ENCODE data around the gene C2orf78.

The C2orf78 gene

DNA sequence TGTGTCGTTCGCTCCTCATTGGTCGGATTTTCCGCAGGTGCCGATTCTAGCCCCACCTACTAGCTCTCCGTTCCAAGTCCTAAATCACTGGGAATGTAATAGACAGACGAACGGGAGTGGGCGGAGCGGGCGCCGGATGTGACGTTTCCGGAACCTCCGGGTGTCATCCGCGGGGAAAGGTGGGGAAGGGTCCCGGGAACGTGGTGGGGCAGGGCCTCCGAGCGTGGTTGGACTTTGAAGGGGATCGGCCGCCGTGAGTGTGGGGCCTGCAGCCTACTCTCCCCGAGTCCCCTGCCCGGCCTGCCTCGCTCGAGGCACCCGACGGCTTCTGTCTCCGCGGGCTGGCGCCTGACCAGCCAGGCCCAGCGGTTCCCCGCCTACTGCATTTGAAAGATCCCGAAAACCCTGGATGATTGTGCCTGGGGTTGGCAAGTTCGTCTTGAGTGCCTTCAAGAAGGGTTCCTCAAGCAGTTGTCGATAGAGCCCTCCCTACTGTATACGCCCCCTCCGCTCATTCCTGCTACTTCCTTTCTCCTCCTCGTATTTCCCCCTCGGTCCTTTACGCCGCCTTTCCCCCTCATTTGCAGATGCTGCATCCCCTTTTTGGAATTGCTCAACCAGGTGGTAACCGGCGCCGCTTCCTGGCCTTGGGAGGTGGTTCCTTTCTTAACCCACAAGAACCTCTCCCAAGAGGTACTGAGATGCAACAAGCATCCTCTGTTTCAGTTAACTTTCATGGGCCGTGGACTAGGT, 45.0 kb downstream of the C2orf78 start, which contains the start of gene STAMBP:
Gene STAMBP, plus strand, starts transcription at position 144 of the 753 bp plus-strand sequence. CDS start 1,896 bp downstream, outside the sequence.
- DNase-seq (ENCODE audit: insufficient read length, low spot score) (peak; percentile 81), FAIRE-seq (no peak)
- TF ChIP-seq, protein P1, sequence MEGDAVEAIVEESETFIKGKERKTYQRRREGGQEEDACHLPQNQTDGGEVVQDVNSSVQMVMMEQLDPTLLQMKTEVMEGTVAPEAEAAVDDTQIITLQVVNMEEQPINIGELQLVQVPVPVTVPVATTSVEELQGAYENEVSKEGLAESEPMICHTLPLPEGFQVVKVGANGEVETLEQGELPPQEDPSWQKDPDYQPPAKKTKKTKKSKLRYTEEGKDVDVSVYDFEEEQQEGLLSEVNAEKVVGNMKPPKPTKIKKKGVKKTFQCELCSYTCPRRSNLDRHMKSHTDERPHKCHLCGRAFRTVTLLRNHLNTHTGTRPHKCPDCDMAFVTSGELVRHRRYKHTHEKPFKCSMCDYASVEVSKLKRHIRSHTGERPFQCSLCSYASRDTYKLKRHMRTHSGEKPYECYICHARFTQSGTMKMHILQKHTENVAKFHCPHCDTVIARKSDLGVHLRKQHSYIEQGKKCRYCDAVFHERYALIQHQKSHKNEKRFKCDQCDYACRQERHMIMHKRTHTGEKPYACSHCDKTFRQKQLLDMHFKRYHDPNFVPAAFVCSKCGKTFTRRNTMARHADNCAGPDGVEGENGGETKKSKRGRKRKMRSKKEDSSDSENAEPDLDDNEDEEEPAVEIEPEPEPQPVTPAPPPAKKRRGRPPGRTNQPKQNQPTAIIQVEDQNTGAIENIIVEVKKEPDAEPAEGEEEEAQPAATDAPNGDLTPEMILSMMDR (IDR thresholded peaks at IDR 0.05; ENCODE audit: insufficient read depth, missing control alignments) = no peak

DNA sequence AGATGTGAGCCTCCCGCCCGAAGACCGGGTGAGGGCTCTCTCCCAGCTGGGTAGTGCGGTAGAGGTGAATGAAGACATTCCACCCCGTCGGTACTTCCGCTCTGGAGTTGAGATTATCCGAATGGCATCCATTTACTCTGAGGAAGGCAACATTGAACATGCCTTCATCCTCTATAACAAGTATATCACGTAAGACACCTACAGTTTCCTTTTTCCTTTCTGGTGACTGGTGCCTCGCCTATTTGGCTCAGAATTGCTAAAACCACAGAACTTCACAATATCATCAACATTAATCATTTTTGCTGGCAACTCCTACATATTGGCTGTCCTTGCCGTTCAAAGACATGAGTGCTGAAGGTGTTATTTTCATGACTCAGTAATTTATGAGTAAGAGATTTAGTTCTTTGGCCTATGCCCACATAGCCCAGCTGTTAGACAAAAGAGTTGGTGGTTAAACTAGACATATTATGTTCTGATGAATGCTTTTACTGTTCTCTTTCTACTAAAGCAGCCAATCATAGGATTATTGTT, 47.0 kb downstream of the C2orf78 start:
- no peak for FAIRE-seq
- TF ChIP-seq, protein P1 (IDR thresholded peaks at IDR 0.05; ENCODE audit: insufficient read depth, missing control alignments) = no peak
- no peak for DNase-seq (ENCODE audit: insufficient read length, low spot score)

DNA sequence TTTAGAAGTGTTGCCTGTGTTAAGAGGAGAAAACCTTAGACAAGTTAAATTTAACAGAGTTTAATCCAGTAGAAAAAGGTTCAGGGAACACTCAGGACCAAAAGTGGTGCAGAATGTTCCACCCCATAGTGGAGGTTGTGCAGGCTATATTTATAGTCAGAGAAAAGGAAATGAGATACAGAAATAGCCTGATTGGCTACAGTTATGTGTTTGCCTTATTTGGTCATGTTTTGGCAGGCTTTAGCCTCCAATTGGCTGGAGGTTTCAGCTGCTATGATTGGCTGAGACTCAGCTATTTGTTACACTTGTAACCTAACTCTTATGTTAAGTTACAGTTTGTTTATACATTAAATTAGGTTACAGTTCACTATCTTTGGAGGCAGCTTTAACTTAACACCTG, 48.9 kb downstream of the C2orf78 start:
- DNase-seq (ENCODE audit: insufficient read length, low spot score) (no peak), FAIRE-seq (no peak)
- TF ChIP-seq, protein P1 (IDR thresholded peaks at IDR 0.05; ENCODE audit: insufficient read depth, missing control alignments) = no peak

DNA sequence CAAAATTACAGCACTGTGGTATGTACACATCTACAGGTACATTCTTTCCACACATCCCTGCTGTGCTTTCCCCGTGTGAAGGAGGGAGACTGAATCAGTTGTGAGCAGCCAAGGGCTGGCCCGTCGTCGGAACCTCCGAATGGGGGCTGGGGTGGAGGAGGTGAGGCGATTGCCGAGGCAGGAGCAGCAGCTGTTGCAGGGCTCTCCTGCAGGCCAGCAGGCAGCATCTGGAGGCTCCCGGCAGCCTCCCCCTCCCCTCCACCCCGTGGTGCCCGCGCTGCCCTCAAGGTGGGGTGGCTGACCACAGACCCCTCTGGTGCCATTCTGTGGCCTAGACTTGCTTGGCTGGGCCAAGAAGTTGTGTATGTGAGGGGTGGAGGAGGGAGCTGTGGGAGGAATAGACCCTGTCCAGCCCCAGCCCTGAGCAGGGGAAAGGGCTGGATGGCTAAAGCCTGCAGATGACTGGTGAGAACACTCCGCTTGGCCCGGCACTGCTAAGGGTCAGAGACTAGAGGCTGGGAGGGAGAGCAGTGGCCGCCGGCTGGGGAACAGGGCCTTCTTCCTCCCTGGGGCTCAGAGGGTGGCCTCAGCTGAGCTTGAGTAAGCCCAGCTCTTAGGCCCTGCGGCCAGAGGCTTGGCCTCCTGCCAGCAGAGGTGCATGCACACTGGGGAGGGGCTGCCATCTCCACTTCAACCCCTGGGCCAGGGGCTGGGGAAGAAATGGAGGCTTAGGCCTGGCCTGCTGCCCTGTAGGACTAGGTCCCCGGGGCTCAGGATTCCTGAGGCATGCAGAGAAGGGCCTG, 52.4 kb downstream of the C2orf78 start:
- DNase-seq (ENCODE audit: insufficient read length, low spot score) = no peak
- TF ChIP-seq, protein P1 (IDR thresholded peaks at IDR 0.05; ENCODE audit: insufficient read depth, missing control alignments) = no peak
- FAIRE-seq = no peak

DNA sequence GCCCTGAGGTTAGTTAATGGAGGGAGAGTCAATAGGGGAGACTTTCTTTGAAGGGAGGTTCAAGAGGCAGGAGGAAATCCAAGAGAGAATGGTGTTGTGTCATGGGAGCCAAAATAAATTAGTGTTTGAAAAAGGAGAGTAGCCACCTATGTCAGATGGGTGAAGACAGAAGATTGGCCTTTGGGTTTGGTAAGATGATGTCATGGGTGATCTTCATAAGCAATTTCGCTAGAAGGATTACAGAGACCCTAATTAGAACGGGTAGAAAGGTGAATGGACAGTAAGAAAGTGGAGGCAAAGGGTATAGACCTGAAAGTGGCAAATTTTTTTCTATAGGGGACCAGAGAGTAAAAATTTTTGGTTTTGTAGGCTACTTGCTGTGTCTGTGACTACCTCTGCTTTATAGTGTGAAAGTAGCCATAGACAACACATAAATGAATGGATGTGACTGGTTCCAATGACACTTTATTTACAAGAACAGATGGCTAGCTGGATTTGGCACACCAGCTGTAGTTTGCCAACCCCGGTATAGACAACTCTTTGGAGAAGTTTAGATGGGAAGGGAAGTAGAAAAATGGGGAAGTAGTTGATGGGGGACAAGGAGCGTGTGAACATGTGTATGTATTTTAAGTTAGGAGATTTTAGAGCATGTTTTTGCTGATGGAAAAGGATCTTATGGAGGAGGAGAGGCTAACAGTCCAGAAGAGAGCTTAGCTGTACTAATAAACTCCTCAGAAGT, 54.0 kb downstream of the C2orf78 start:
- no peak for DNase-seq (ENCODE audit: insufficient read length, low spot score)
- TF ChIP-seq, protein P1 (IDR thresholded peaks at IDR 0.05; ENCODE audit: insufficient read depth, missing control alignments) = no peak
- FAIRE-seq = no peak

DNA sequence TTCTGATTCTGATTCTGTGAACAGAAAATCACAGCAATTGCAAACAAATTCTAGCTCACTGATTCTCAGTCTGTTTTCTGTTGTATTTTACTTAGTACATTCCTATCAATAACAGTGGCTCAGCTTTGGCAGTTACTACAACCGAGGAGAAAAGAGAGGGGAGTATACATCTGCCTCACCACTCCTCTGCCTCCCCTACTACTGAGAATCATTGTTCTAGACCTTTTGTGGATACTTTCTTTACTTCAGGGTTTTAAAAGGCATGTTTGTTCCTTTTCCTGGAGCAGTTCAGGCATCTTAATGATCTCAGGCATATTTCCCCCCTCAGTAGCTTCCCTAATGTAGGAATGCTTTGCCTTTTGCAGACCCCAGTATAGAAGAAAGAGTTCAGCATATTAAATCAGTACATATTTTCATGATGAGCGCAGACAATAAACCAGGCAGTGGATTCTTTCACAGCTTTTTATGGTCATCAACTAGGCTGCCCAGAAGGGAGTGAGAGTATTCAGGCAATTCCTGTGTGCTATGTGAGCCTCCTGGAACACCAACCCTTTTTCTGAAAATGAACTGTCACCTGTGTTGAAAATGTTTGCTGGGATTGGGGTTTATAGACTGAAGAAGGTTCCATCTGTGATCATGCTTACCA, 55.0 kb downstream of the C2orf78 start:
- FAIRE-seq = no peak
- TF ChIP-seq, protein P1 (IDR thresholded peaks at IDR 0.05; ENCODE audit: insufficient read depth, missing control alignments) = no peak
- DNase-seq (ENCODE audit: insufficient read length, low spot score) = no peak
